GM23248 (cell line): Measurements from ENCODE around the gene MEFV.
"Not testable (repeated sequence)": the region's sequence is repeated elsewhere in the genome, so short reads cannot be mapped to it uniquely, and the experiment has no call there.

ENCODE experiments used
- EZH2 ChIP-seq: fragments of 200-600 bp; sonication (generic); IDR thresholded peaks from 2 replicates; pipeline ENCODE4 v1.6.1; 2018; ENCODE audit warnings: antibody characterized with exemption, mild to moderate bottlenecking; ENCODE audit not compliant: insufficient read depth, poor library complexity, severe bottlenecking
- EZH2phosphoT487 ChIP-seq: fragments of 200-600 bp; sonication (generic); IDR thresholded peaks from 2 replicates; pipeline ENCODE4 v1.6.1; 2018; ENCODE audit warnings: antibody characterized with exemption, moderate library complexity, mild to moderate bottlenecking, low read depth; ENCODE audit not compliant: insufficient read depth

GRCh38 chr16:3197694-3198333 lies 58.6 kb downstream of the MEFV start:
- not testable (repeated sequence) for TF ChIP-seq EZH2, EZH2phosphoT487
